GM19372 (cell line): ENCODE measurements around the gene DGKB.

ENCODE experiments used
- ATAC-seq: cut with Tn5 transposase; IDR thresholded peaks from one replicate; pipeline ENCODE4 v1.9.1; 2021; ENCODE audit warnings: mild to moderate bottlenecking, low read depth, moderate library complexity; ENCODE audit not compliant: unreplicated experiment

The DGKB gene

GRCh38 chr7:14868937-14869336 is 33.6 kb downstream of the DGKB start:
- ATAC-seq: no peak

DNA sequence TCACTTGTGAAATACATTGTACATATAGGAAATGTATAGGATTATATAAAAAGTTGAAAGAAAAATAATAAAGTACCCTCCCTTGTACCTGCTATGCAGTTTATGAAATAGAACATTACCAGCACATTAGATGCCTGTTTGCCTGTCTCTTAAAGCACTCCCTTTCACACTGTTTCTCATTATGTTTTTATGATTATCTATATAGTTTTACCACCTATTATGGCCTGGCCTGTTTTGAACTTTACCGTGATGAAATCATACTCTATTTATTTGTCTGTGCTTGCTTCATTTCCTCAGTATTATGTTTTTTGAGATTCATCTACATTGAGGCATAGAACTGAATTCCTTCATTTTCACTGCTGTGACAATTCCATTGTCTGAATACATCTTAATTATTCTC is 41.1 kb downstream of the DGKB start:
- ATAC-seq: no peak

DNA sequence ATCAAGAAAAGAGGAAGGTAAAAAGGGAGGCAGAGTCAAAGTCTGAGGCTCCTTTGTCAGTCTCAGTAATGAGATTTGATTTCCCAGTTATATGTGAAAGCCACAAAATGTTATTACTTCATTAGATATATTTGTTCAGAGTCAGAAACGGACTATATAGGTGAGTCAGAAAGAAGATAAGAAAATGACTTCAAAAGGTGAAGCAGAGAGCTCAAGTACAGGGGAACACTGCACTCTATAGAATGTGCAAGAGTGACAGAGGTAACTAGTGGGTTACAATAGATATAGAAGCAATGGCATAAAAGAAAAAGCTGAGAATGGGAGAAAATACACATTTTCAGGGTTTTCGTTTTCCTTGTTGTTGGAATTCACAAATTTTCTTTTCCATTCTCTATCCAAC is 43.3 kb downstream of the DGKB start:
- ATAC-seq: no peak

- no peak for ATAC-seq
These were observed 43.7 kb downstream of the DGKB start for GRCh38 chr7:14858866-14859265.

DNA sequence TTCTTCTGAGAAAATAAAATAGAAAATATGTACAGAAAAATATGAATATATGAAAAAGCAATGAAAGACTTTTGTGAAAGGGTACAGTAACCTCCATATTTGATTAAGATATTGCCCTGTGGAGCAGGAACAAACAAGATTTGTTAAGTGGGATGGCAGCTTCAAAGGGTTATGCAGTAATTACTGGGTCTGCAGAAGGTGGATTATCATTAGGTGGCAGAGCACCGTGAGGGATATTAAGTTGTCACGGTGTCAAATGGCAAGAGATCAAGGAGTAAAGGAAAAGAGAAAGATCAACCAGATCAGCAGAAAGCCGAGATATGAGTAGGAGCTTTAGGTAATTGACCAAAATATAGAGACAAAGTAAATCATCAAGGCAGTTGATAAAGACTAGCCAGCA is 44.1 kb downstream of the DGKB start:
- ATAC-seq: no peak

DNA sequence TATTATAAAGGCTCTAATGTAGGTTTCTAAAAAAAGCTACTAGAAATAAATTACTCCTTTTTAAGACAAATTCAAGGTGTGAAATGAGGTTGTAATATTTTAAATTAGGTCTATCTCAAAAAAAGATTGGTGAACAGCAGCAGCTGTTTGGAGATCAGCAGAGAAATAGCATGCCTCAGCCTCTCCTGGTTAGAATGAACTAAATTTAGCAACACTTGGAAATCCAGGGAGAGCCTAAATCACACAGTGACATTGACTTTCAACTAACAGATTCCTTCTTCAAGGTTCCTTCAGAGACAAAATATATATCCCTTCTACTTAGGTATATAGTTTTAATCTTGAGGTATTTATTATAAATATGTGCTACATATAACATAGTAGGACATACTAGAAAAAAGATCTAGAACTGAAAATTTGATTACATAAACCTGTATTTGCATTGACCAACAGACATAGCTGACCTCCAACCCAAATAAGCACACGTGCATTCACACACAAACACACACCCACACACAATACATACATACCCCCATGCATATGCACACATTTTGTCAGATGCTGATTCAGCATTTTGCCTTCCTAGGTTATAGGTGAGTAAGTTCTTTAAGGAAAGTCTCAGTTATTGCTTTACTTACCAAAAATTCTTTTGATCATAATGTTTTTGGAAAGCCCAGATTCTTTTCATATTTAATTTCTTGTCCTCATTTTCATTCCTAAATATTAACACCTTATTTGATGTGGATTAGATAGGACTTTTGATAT is 47.3 kb downstream of the DGKB start:
- ATAC-seq: no peak

DNA sequence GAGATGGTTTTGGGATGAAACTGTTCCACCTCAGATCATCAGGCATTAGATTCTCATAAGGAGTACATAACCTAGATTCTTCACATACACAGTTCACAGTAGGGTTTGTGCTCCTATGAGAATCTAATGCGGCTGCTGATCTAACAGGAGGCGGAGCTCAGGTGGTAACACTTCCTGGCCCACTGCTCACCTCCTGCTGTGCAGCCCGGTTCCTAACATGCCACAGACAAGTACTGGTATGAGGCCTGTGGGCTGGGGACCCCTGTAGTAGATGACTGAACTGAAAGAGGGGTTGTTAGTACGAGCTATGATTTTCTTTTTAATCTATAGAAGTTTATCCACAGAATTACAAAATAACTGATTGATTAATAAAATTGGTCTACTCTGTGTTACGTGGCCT is 48.1 kb downstream of the DGKB start:
- no peak for ATAC-seq

- no peak for ATAC-seq
These were observed 50.9 kb downstream of the DGKB start for GRCh38 chr7:14851610-14852009.

DNA sequence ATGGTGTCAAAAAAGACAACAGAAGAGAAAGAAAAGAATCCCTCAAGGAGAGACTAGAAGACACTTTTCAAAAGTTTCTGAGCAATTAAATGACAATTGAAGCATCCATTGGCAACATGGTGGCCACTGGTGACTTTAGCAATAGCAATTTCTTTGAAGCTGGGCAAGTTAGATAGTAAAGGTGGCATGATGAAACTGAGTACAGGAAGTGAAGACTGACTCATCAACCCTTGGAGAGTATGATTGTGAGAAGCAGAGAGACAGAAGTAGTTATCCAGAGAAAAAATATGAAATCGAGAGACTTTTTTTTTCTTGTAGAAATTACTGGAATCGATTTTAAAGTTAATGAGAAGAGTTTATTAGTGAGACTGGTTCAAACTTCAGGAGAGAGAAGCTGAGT is 52.5 kb downstream of the DGKB start:
- no peak for ATAC-seq

DNA sequence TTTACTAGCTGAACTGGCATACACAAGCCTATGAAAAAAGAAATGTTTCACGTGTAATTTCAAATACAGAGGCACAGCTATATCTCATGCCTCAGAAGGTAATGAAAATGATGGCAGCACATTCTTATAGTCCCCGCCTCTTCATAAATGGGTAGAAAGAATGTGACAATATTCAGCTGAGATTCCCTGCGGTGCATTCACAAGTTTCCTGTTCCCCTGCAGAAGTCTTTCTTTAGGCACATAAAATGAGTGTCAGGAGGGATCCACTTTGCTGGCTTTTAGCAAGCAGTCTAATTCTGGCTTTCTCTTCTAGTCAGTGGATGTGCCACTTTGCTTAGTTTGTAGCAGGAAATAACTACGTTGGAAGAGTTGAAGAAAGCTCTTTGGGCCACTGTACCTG is 56.1 kb downstream of the DGKB start:
- no peak for ATAC-seq

GRCh38 chr7:14843755-14844154 is 58.8 kb downstream of the DGKB start:
- no peak for ATAC-seq

DNA sequence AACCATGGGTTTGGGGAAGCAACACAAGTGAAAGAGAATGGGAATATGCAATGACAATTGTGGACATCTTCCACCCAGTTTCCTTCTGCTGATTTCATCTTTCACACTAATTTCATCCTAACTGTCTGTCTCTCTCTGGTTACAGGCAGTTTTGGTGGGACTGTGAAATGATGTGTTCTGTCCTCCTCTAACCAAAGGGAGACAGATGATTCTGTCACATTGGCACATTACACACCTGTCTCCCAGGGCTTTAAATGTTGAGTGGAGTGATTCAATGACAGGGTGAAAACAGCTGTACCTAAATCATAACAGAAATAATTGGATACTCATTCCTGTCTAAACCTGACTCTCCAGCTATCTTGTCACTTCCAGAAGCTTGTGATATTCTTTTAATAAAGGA is 60.0 kb downstream of the DGKB start:
- no peak for ATAC-seq

DNA sequence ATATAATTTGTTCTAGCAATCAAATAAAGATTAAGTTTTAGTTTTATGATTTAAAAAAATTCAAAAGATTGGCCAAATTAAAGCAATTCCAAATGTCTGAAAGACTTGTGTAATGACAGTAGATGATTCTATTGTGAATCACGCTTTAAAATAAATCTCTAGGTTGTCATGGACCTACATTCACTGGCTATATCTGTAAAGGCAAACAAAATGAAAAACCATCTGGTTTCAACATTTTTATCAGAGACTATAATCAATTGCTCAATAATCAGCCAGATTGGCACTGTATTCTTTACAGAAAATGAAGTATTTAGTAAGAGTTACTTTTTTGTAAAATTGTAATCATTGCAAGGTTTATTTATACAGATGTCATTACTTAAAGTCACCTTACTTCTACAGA is 60.7 kb downstream of the DGKB start:
- no peak for ATAC-seq

DNA sequence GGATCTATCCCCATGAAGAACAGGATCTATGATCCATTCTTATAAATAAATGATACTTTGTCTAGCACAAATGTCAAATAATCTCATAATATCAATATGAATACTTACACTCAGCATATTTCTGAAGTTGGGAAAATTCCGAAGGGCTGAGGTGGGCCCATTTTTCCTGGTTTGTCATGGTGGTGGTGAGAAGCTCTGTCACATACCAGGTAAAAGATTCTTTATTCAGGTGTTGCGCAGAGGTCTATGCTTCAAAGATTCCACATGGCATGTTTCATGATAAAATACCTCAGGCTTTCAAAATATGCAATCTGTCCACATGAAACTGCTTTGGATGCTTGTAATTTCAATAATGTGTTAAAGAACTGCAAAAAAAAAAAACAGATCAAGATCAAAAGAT is 61.5 kb downstream of the DGKB start:
- no peak for ATAC-seq

DNA sequence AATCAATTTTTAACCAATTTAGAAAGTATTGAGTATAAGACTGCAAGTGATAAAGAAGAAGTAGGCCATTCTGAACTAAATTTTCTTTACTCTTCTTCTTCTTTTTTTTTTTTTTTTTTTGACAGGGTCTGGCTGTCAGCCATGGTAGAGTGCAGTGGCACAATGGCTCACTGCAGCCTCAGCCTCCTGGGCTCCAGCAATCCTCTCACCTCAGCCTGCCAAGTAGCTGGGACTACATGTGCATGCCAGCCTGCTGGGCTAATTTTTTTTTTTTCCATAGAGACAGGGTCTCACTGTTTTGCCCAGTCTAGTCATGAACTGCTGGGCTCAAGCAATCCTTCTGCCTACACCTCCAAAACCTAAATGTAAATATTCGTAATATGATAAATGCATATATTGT is 63.2 kb downstream of the DGKB start:
- no peak for ATAC-seq

- ATAC-seq: no peak
These were observed 65.3 kb downstream of the DGKB start for GRCh38 chr7:14837216-14837615.

- ATAC-seq: no peak
These were observed 65.9 kb downstream of the DGKB start for GRCh38 chr7:14836571-14837189.

GRCh38 chr7:14836006-14836405 is 66.5 kb downstream of the DGKB start:
- no peak for ATAC-seq

DNA sequence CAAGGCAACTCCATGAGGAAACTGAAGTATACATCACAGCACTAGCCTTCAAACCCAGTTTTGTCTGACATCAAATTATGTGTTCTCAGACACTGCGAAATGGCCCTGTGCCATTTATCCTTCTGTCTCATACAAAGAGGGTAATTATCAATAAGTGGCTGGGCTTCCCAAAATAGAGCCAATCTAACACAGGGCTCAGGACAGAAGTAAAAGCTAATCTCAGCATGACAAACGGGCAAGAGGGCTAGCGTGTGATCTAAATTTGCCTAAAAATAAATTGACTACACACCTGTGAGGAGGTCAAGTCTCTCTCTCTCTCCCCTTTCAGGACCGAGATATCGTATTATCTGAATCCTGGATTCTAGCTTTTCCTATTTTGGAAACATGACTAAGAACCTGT is 67.2 kb downstream of the DGKB start:
- ATAC-seq: no peak

DNA sequence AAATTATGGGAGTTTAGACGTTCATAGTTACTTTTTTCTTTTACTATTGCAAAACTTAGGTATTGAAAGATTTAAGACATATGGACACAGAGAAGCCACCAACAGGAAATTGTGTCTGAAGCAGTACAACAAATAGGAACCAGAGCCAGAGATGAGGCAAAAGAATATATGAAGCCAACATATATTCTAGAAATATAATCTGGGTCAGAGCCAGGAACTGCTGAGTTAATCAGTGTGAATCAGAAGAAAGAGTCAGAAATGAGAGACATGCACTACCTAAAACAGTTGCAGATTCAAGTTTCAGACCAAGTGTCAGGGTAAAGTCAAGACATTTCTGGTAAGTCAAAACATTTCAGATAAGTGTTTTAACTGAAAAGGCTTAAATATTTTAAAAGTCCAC is 67.7 kb downstream of the DGKB start:
- ATAC-seq: peak; percentile 8

GRCh38 chr7:14834456-14834855 is 68.1 kb downstream of the DGKB start:
- ATAC-seq: peak; percentile 49

DNA sequence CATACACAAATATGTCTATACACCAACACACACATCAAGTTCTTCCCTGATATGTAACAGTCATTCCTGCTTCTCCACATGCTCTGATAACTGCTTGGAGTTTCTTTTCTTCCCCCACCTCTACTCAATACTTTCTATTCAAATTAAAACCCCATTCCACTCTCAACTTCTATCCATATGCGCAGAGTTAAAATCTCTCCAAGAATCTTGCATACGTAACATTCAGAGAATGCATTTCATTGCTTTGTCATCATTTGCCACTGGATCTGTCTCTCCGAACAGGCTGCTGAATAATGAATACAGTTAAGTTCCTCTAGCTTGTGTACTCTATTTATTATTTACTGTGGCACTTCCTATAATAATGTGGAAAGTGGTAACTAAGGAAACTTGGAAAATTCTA is 68.8 kb downstream of the DGKB start:
- no peak for ATAC-seq
